Measurements from ENCODE around the gene GADD45A. TPM values are rescaled to one million over a fixed set of nuclear protein-coding genes. Genes with fewer than 3 reads are reported as not detected.

Gene GADD45A
- total and polyA plus RNA-seq, 9 of the 15 experiments (the other 6 are each of a cell fraction or from before 2014, with no cell fraction given), result 21.3 to 156 (median 62.1) TPM

- TF ChIP-seq SMARCC2 (IDR thresholded peaks at IDR 0.05; ENCODE audit: low read depth) (0 out of 2 replicates have a peak, but pooled peaks have one; percentile 16), KDM1A (IDR thresholded peaks at IDR 0.05) (peak in 1 of 2 experiments; percentile 50; a peak in 2 of 4 replicates), CBFA2T3 (IDR thresholded peaks at IDR 0.05) (peak; percentile 83), TCF3 (CRISPR knock-in tag; IDR thresholded peaks at IDR 0.05) (peak; percentile 80), ZNF77 (CRISPR knock-in tag; IDR thresholded peaks at IDR 0.05) (no peak), GATAD2A (IDR thresholded peaks at IDR 0.05) (0 out of 2 replicates have a peak, but pooled peaks have one; percentile 58), ZEB2 (IDR thresholded peaks at IDR 0.05) (peak; percentile 39; the same call in 1 of the 2 replicates), STAT5A (IDR thresholded peaks at IDR 0.05; ENCODE audit: borderline replicate concordance, low read length) (peak; percentile 66; the same call in 1 of the 2 replicates), NFRKB (IDR thresholded peaks at IDR 0.05; ENCODE audit: low read depth) (0 out of 2 replicates have a peak, but pooled peaks have one; percentile 36), BRCA1 (IDR thresholded peaks at IDR 0.05) (no peak), BRCA1 (CRISPR knock-in tag; IDR thresholded peaks at IDR 0.05) (no peak), ZNF398 (CRISPR knock-in tag; IDR thresholded peaks at IDR 0.05) (no peak), DPF2 (IDR thresholded peaks at IDR 0.05) (0 out of 2 replicates have a peak, but pooled peaks have one; percentile 64), ETS1 (conservative IDR thresholded peaks at IDR 0.05; ENCODE audit: control insufficient read depth, low read depth, low read length) (no peak), CCNT2 (IDR thresholded peaks at IDR 0.05; ENCODE audit: borderline replicate concordance, extremely low read depth, insufficient read length, low read depth, low read length) (no peak), GATAD2B (IDR thresholded peaks at IDR 0.05; ENCODE audit: borderline replicate concordance) (peak; percentile 61; the same call in 1 of the 2 replicates), CBFA2T2 (conservative IDR thresholded peaks at IDR 0.05) (0 out of 2 replicates have a peak, but pooled peaks have one; percentile 67), BHLHE40 (IDR thresholded peaks at IDR 0.05; ENCODE audit: low read length) (0 out of 2 replicates have a peak, but pooled peaks have one; percentile 17), YY1 (IDR thresholded peaks at IDR 0.05; ENCODE audit: borderline replicate concordance in 1 of 3, control insufficient read depth in 1 of 3, extremely low read depth in 1 of 3, insufficient read depth in 3 of 3, insufficient read length in 1 of 3, insufficient replicate concordance in 2 of 3, low read depth in 1 of 3, low read length in 2 of 3) (peak in 1 of 3 experiments; percentile 3), NEUROD1 (IDR thresholded peaks at IDR 0.05; ENCODE audit: borderline replicate concordance, low read depth, low read length, partially characterized antibody) (no peak), MECOM (CRISPR knock-in tag; IDR thresholded peaks at IDR 0.05) (no peak), CEBPB (tag; IDR thresholded peaks at IDR 0.05) (no peak), PCBP2 (IDR thresholded peaks at IDR 0.05; ENCODE audit: low read depth, low read length, poor library complexity, severe bottlenecking) (no peak), CSDE1 (IDR thresholded peaks at IDR 0.05) (no peak), MTA3 (IDR thresholded peaks at IDR 0.05; ENCODE audit: borderline replicate concordance) (0 out of 2 replicates have a peak, but pooled peaks have one; percentile 24), ZNF696 (CRISPR knock-in tag; conservative IDR thresholded peaks at IDR 0.05) (no peak), CC2D1A (IDR thresholded peaks at IDR 0.05) (peak; percentile 92; the same call in 1 of the 2 replicates), HDGF (IDR thresholded peaks at IDR 0.05) (no peak), HDAC2 (IDR thresholded peaks at IDR 0.05) (no peak)
Observed at GRCh38 chr1:67711158-67711854, 26.3 kb downstream of the GADD45A start (continued).
